Activated CD4-positive, alpha-beta T cell treated with anti-CD3 and anti-CD28 coated beads, Interleukin-2, amount 50 U/mL, for 24 hours (primary cell): ENCODE data around the gene C6orf141.
"Not testable (repeated sequence)": the region's sequence is repeated elsewhere in the genome, so short reads cannot be mapped to it uniquely, and the experiment has no call there.

Experiments
- DNase-seq, 2 donors: peaks; one replicate each; pipeline ENCODE4 v3.0.0-alpha.2; 2020; ENCODE audit warnings: low read depth in 1 of 2, low spot score in 1 of 2

The C6orf141 gene

DNA sequence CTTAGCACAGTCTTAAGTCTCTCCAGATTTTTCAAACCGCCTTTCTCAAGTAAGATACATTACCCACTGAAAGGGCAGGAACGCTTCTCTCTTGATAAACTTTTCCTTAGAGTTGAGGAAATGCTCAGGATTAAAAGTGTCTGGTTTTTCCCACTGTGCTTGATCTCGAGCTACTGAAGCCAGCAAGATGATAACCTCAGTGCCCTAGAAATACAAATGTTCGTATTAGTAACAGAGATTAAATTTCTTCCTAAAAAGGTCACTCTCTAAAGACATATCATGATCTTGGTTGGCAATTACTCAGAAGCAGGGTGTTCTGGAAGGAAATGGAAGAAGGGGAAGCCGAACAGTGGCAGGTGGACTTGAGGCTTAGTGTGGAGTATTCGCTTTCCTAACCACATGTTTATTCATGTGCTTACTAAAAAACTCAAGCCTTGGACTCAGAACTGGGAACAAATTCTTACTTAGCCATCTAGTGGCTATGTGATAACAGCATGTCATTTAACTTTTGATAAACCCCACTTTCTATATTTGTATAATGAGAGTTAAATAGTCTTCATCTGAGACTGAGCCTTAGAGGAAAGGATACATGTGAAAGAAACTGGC lies 20.1 kb downstream of the C6orf141 start:
- no peak for DNase-seq

DNA sequence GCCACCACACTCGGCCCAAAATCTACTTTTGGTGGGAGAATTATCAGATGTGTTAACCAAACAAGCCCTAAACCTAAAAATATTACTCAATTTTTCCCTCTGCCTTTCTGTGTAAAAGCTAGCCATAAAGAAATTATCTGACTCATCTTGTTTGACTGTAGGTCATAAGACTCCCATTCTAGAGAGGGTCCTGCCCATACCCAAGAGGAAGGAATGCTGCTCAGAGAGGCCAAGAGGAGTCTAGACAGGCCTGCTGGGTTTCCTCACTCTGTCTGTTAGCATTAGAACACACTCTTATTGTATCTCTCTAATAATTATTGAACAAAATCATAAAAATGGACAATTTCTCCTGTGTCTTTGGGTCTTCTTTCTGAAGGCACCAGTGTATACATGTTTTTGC lies 26.1 kb downstream of the C6orf141 start:
- no peak for DNase-seq

DNA sequence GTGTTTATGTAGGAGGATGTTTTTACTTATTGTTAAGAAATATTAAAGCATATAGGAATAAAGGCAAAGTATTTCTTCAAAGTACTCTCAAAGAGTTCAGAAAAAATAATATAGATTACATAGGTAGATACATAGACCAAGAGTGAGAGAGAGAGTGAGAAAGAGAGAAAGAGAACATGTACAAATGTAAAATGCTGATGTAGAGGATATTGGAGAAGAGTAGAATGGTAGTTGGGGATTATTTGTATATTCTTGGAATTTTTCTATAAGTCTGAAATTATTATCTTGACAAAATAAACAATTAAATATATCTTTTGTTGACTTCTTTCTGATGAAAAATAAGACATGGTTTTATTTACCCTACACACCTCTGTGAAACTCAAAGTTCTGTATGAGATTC lies 29.2 kb downstream of the C6orf141 start:
- DNase-seq = no peak

DNA sequence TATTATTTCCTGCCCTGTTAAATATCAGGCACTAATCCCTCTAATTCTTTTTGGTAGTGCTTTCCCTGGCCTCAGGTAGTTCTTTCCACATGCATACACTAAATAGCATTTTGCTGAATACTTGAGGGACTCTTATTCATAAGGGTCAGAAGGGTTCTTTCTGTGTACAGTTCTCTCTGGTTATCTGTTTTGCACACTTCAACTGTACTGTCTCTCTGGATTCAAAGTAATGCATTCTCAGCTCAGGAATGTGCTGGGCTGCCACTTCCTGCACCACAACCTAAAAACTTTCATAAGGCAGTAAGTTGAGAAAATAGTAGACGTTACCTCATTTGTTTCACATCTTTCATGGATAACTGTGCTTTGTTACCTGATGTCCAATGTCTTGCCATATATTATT lies 32.1 kb downstream of the C6orf141 start:
- no peak for DNase-seq

DNA sequence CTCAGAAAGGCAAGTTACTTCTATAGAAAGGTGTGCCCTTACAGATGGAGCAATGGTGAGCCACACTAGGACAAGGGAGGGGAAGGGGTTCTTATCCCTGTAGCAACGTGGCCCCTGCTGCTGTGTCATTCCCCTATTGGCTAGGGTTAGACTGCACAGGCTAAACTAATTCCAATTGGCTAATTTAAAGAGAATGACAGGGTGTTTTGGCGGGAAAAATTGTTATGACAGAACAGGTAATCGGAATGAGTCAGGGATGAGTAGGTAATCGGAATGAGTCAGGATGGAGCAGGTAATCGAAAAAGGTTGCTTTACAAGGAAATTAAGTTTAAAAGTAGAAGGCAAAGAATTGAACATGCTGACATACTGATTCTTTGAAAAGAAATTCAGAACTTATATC lies 36.8 kb downstream of the C6orf141 start:
- DNase-seq = not testable (repeated sequence)
